Osteocyte (in vitro differentiated cells): ENCODE measurements around the gene RAB40AL. TPM values are rescaled to one million over a fixed set of nuclear protein-coding genes. Genes with fewer than 3 reads are reported as not detected.
A peak's percentile ranks its signal among the peaks of the same experiment; 100 is the strongest.

ENCODE experiments used
- DNase-seq: peaks from one replicate; pipeline ENCODE4 v3.0.0; 2021; ENCODE audit warnings: mixed read lengths; ENCODE audit not compliant: unreplicated experiment; ENCODE audit errors: extremely low spot score
- H3K27ac Mint-ChIP-seq: one replicate; pipeline ENCODE4 v1.8.0; 2021; ENCODE audit warnings: mild to moderate bottlenecking, mixed read lengths; ENCODE audit not compliant: unreplicated experiment
- H3K27me3 Mint-ChIP-seq: one replicate; pipeline ENCODE4 v1.8.0; 2021; ENCODE audit warnings: mixed read lengths; ENCODE audit not compliant: unreplicated experiment
- H3K36me3 Mint-ChIP-seq: one replicate; pipeline ENCODE4 v1.8.0; 2021; ENCODE audit warnings: mixed read lengths; ENCODE audit not compliant: unreplicated experiment
- H3K4me1 Mint-ChIP-seq: one replicate; pipeline ENCODE4 v1.8.0; 2021; ENCODE audit warnings: mixed read lengths; ENCODE audit not compliant: unreplicated experiment
- H3K4me3 Mint-ChIP-seq: one replicate; pipeline ENCODE4 v1.8.0; 2021; ENCODE audit warnings: mild to moderate bottlenecking, moderate library complexity, mixed read lengths; ENCODE audit not compliant: unreplicated experiment
- H3K9me3 Mint-ChIP-seq: one replicate; pipeline ENCODE4 v1.8.0; 2021; ENCODE audit warnings: mixed read lengths; ENCODE audit not compliant: unreplicated experiment
- total RNA-seq: library from RNA; stranded (reverse); gene quantifications from 2 replicates; pipeline ENCODE4 v1.2.1, GENCODE V29; 2021
- TF ChIP-seq, protein P1 (sequence below): fragments of 200-600 bp; sonication (generic); IDR thresholded peaks from 2 replicates; pipeline ENCODE4 v1.5.0; 2021; ENCODE audit warnings: antibody characterized with exemption, mild to moderate bottlenecking, moderate library complexity

Gene RAB40AL
- total RNA-seq, 1 donor from 2014 or later: 0.81 TPM

GRCh38 chrX:102930990-102931756 lies 5.9 kb upstream of the RAB40AL start:
- H3K27ac Mint-ChIP-seq: no peak overlapping the region
- H3K4me3 Mint-ChIP-seq: no peak overlapping the region
- no peak for DNase-seq
- no peaks in the 10 kb centered on the region for H3K27me3 Mint-ChIP-seq
- H3K9me3 Mint-ChIP-seq: no peaks in the 10 kb centered on the region
- H3K4me1 Mint-ChIP-seq: no peaks in the 10 kb centered on the region
- H3K36me3 Mint-ChIP-seq: no peaks in the 10 kb centered on the region
- TF ChIP-seq, protein P1, sequence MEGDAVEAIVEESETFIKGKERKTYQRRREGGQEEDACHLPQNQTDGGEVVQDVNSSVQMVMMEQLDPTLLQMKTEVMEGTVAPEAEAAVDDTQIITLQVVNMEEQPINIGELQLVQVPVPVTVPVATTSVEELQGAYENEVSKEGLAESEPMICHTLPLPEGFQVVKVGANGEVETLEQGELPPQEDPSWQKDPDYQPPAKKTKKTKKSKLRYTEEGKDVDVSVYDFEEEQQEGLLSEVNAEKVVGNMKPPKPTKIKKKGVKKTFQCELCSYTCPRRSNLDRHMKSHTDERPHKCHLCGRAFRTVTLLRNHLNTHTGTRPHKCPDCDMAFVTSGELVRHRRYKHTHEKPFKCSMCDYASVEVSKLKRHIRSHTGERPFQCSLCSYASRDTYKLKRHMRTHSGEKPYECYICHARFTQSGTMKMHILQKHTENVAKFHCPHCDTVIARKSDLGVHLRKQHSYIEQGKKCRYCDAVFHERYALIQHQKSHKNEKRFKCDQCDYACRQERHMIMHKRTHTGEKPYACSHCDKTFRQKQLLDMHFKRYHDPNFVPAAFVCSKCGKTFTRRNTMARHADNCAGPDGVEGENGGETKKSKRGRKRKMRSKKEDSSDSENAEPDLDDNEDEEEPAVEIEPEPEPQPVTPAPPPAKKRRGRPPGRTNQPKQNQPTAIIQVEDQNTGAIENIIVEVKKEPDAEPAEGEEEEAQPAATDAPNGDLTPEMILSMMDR: no peak

DNA sequence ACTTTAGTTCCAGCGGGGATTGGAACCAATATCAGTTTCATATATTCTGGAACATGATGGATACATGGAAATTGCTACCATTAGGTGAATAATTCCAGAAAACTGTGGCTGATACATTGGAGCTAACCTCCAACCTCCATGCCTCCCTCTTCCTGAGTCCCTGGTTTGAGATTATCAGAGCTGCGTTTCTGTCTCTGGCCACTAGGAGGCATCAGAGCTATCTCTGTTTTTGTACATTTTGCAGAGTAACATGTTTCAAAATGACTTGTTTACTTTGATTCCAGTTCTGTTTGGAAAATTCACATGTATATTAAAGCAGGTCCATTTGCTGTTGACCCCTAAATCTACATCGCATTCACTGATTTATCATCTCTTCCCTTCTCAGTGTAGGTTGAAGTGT lies 2.4 kb upstream of the RAB40AL start:
- TF ChIP-seq, protein P1: peak; percentile 59
- H3K4me1 Mint-ChIP-seq: no peaks in the 10 kb centered on the region
- no peak for DNase-seq
- H3K27ac Mint-ChIP-seq: no peak overlapping the region
- H3K36me3 Mint-ChIP-seq: no peaks in the 10 kb centered on the region
- no peak overlapping the region for H3K4me3 Mint-ChIP-seq
- H3K9me3 Mint-ChIP-seq: peaks cover 5% of the 10 kb centered on the region
- H3K27me3 Mint-ChIP-seq: no peaks in the 10 kb centered on the region

DNA sequence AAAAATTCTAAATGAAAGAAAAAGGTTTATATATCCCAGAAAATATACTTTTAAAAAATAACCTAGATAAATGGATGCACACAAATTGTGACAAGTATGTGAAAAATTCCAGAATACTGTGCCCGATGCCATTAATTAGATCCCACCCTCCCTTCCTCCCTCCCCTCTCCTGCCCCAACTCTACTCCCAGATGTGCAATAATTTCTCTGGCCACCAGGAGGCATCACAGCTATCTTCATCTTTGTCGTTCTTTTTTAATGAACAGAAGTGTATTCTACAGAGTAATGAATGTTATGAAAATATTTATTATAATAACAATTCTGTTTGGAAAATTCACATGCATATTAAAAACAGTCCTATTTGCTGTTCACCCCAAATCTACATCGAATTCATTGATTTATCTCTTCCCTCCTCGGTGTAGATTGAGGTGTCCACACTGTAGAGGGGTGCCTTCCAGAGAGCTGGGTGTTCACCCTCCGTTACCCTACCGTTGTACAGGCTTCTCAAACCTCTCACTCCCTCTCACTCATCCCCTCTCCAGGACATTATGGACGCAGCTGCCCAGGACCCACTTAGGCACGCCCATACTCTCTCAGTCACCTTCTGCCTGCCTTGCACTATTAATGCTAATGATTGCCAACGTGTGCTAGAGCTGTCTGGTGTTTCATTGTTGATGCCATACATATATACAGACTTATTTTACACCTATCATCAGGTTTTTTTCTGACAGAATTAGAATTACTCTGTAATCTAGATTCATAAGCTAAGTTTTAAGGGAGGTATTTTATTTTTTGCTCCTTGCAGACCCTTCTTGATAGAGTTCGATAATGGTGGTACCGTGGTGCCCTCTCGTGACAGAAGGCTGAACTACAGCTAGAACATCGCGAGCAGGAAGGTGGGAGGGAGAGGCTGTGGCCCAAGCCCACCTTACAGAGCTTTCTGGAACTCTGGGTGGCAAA lies 14.1 kb downstream of the RAB40AL start:
- H3K27me3 Mint-ChIP-seq: no peaks in the 10 kb centered on the region
- TF ChIP-seq, protein P1: peak; percentile 61
- no peak overlapping the region for H3K27ac Mint-ChIP-seq
- H3K4me3 Mint-ChIP-seq: peak overlapping the region; percentile 52
- H3K4me1 Mint-ChIP-seq: peaks cover 2% of the 10 kb centered on the region
- no peaks in the 10 kb centered on the region for H3K36me3 Mint-ChIP-seq
- DNase-seq: no peak
- H3K9me3 Mint-ChIP-seq: peaks cover 12% of the 10 kb centered on the region

- H3K4me3 Mint-ChIP-seq: no peak overlapping the region
Measured at GRCh38 chrX:102957751-102958150, 20.7 kb downstream of the RAB40AL start.

More at GRCh38 chrX:102957751-102958150, 20.7 kb downstream of the RAB40AL start:
- Mint-ChIP-seq H3K9me3 (peaks cover 26% of the 10 kb centered on the region), H3K27ac (peak overlapping the region; percentile 83), H3K4me1 (peaks cover 32% of the 10 kb centered on the region), H3K36me3 (no peaks in the 10 kb centered on the region), H3K27me3 (no peaks in the 10 kb centered on the region)
- no peak for DNase-seq
- TF ChIP-seq, protein P1: no peak
